ENCODE data around the gene HRCT1. TPM values are rescaled to one million over a fixed set of nuclear protein-coding genes. Genes with fewer than 3 reads are reported as not detected.

The HRCT1 gene
- total and polyA plus RNA-seq, 2 experiments from 2014 or later = not detected

DNA sequence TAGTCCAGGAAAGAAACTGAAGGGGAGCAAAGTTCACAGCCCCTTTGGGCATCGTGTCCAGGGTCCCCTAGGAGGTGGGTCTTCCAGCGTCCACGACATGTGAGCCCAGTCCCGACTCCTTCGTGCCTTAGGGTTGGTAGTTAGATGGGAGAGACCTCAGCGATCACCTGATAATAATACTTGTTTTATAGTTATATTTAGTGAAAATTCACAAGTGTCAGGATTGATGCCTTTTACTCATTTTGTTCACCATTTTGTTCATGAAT, 23.4 kb downstream of the HRCT1 start (continued):
- TF ChIP-seq, protein P1, sequence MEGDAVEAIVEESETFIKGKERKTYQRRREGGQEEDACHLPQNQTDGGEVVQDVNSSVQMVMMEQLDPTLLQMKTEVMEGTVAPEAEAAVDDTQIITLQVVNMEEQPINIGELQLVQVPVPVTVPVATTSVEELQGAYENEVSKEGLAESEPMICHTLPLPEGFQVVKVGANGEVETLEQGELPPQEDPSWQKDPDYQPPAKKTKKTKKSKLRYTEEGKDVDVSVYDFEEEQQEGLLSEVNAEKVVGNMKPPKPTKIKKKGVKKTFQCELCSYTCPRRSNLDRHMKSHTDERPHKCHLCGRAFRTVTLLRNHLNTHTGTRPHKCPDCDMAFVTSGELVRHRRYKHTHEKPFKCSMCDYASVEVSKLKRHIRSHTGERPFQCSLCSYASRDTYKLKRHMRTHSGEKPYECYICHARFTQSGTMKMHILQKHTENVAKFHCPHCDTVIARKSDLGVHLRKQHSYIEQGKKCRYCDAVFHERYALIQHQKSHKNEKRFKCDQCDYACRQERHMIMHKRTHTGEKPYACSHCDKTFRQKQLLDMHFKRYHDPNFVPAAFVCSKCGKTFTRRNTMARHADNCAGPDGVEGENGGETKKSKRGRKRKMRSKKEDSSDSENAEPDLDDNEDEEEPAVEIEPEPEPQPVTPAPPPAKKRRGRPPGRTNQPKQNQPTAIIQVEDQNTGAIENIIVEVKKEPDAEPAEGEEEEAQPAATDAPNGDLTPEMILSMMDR (conservative IDR thresholded peaks at IDR 0.05; ENCODE audit: low read depth in 2 of 2) = no peak
- TF ChIP-seq ZNF331 (CRISPR knock-in tag; IDR thresholded peaks at IDR 0.05; ENCODE audit: low read depth) = no peak

DNA sequence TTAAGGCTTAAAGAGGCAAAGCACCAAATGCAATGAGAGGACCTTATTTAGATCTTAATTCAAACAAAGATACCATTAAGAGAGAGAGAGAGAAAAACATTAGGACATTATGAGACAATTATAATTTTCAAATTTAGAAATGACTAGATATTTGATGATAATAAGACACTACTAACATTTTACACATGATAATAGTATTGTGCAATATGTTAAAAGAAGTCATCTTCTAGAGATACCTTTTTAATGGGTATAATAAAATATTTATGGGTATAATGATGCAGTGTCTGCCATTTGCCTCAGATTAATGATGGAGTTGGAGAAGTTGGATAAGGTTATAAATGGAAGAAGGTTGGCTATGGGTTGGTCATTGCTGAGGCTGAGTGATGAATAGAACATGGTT, 24.5 kb downstream of the HRCT1 start:
- Histone ChIP-seq H3K4me1 (ENCODE audit: insufficient read depth) (no peaks in the 10 kb centered on the region), H3K27ac (ENCODE audit: low read depth) (no peak overlapping the region), H2AFZ (no peak overlapping the region), H3K27me3 (ENCODE audit: insufficient read depth) (no peaks in the 10 kb centered on the region), H4K20me1 (replicated peaks; ENCODE audit: insufficient read depth) (no peaks in the 10 kb centered on the region), H3K9me2 (ENCODE audit: insufficient read depth) (no peaks in the 10 kb centered on the region), H3K4me3 (no peak overlapping the region), H3F3A (replicated peaks; ENCODE audit: low read depth) (no peaks in the 10 kb centered on the region), H3K4me2 (no peak overlapping the region), H3K79me2 (replicated peaks; ENCODE audit: insufficient read depth) (no peaks in the 10 kb centered on the region), H3K36me3 (ENCODE audit: insufficient read depth) (no peaks in the 10 kb centered on the region)
- H3K36me3 Mint-ChIP-seq (ENCODE audit: low read depth) = no peaks in the 10 kb centered on the region
- ATAC-seq (no peak), DNase-seq (ENCODE audit: low spot score) (no peak)
- peaks cover 4% of the 10 kb centered on the region for H3K27me3 Mint-ChIP-seq (ENCODE audit: insufficient read depth, low read depth, poor library complexity)
- no peak overlapping the region for H3K27ac Mint-ChIP-seq
- H3K4me3 Mint-ChIP-seq = no peak overlapping the region
- no peaks in the 10 kb centered on the region for H3K4me1 Mint-ChIP-seq
- no peaks in the 10 kb centered on the region; the same call in 2 of the 3 replicates for H3K9me3 Mint-ChIP-seq
- TF ChIP-seq CREB1 (CRISPR knock-in tag; IDR thresholded peaks at IDR 0.05; ENCODE audit: low read depth) = no peak
- no peak for TF ChIP-seq EZH2phosphoT487 (IDR thresholded peaks at IDR 0.05; ENCODE audit: unreplicated experiment)
- TF ChIP-seq NANOG (IDR thresholded peaks at IDR 0.05; ENCODE audit: borderline replicate concordance) = no peak
- no peak for TF ChIP-seq STAT1 (IDR thresholded peaks at IDR 0.05; ENCODE audit: unreplicated experiment)
- TF ChIP-seq, protein P2, sequence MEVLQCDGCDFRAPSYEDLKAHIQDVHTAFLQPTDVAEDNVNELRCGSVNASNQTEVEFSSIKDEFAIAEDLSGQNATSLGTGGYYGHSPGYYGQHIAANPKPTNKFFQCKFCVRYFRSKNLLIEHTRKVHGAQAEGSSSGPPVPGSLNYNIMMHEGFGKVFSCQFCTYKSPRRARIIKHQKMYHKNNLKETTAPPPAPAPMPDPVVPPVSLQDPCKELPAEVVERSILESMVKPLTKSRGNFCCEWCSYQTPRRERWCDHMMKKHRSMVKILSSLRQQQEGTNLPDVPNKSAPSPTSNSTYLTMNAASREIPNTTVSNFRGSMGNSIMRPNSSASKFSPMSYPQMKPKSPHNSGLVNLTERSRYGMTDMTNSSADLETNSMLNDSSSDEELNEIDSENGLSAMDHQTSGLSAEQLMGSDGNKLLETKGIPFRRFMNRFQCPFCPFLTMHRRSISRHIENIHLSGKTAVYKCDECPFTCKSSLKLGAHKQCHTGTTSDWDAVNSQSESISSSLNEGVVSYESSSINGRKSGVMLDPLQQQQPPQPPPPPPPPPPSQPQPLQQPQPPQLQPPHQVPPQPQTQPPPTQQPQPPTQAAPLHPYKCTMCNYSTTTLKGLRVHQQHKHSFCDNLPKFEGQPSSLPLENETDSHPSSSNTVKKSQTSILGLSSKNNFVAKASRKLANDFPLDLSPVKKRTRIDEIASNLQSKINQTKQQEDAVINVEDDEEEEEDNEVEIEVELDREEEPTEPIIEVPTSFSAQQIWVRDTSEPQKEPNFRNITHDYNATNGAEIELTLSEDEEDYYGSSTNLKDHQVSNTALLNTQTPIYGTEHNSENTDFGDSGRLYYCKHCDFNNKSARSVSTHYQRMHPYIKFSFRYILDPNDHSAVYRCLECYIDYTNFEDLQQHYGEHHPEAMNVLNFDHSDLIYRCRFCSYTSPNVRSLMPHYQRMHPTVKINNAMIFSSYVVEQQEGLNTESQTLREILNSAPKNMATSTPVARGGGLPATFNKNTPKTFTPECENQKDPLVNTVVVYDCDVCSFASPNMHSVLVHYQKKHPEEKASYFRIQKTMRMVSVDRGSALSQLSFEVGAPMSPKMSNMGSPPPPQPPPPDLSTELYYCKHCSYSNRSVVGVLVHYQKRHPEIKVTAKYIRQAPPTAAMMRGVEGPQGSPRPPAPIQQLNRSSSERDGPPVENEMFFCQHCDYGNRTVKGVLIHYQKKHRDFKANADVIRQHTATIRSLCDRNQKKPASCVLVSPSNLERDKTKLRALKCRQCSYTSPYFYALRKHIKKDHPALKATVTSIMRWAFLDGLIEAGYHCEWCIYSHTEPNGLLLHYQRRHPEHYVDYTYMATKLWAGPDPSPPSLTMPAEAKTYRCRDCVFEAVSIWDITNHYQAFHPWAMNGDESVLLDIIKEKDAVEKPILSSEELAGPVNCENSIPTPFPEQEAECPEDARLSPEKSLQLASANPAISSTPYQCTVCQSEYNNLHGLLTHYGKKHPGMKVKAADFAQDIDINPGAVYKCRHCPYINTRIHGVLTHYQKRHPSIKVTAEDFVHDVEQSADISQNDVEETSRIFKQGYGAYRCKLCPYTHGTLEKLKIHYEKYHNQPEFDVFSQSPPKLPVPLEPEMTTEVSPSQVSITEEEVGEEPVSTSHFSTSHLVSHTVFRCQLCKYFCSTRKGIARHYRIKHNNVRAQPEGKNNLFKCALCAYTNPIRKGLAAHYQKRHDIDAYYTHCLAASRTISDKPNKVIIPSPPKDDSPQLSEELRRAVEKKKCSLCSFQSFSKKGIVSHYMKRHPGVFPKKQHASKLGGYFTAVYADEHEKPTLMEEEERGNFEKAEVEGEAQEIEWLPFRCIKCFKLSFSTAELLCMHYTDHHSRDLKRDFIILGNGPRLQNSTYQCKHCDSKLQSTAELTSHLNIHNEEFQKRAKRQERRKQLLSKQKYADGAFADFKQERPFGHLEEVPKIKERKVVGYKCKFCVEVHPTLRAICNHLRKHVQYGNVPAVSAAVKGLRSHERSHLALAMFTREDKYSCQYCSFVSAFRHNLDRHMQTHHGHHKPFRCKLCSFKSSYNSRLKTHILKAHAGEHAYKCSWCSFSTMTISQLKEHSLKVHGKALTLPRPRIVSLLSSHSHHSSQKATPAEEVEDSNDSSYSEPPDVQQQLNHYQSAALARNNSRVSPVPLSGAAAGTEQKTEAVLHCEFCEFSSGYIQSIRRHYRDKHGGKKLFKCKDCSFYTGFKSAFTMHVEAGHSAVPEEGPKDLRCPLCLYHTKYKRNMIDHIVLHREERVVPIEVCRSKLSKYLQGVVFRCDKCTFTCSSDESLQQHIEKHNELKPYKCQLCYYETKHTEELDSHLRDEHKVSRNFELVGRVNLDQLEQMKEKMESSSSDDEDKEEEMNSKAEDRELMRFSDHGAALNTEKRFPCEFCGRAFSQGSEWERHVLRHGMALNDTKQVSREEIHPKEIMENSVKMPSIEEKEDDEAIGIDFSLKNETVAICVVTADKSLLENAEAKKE (CRISPR knock-in tag; IDR thresholded peaks at IDR 0.05) = no peak
- TF ChIP-seq, protein P3, sequence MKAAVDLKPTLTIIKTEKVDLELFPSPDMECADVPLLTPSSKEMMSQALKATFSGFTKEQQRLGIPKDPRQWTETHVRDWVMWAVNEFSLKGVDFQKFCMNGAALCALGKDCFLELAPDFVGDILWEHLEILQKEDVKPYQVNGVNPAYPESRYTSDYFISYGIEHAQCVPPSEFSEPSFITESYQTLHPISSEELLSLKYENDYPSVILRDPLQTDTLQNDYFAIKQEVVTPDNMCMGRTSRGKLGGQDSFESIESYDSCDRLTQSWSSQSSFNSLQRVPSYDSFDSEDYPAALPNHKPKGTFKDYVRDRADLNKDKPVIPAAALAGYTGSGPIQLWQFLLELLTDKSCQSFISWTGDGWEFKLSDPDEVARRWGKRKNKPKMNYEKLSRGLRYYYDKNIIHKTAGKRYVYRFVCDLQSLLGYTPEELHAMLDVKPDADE (IDR thresholded peaks at IDR 0.05) = no peak
- TF ChIP-seq, protein P1 (conservative IDR thresholded peaks at IDR 0.05; ENCODE audit: low read depth in 2 of 2) = no peak
- no peak for TF ChIP-seq ZNF114 (CRISPR knock-in tag; IDR thresholded peaks at IDR 0.05)
- TF ChIP-seq, protein P4, sequence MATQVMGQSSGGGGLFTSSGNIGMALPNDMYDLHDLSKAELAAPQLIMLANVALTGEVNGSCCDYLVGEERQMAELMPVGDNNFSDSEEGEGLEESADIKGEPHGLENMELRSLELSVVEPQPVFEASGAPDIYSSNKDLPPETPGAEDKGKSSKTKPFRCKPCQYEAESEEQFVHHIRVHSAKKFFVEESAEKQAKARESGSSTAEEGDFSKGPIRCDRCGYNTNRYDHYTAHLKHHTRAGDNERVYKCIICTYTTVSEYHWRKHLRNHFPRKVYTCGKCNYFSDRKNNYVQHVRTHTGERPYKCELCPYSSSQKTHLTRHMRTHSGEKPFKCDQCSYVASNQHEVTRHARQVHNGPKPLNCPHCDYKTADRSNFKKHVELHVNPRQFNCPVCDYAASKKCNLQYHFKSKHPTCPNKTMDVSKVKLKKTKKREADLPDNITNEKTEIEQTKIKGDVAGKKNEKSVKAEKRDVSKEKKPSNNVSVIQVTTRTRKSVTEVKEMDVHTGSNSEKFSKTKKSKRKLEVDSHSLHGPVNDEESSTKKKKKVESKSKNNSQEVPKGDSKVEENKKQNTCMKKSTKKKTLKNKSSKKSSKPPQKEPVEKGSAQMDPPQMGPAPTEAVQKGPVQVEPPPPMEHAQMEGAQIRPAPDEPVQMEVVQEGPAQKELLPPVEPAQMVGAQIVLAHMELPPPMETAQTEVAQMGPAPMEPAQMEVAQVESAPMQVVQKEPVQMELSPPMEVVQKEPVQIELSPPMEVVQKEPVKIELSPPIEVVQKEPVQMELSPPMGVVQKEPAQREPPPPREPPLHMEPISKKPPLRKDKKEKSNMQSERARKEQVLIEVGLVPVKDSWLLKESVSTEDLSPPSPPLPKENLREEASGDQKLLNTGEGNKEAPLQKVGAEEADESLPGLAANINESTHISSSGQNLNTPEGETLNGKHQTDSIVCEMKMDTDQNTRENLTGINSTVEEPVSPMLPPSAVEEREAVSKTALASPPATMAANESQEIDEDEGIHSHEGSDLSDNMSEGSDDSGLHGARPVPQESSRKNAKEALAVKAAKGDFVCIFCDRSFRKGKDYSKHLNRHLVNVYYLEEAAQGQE (IDR thresholded peaks at IDR 0.05; ENCODE audit: unreplicated experiment) = no peak
- TF ChIP-seq POLR2AphosphoS5 (IDR thresholded peaks at IDR 0.05; ENCODE audit: low read depth) = no peak
- TF ChIP-seq ZNF331 (CRISPR knock-in tag; IDR thresholded peaks at IDR 0.05; ENCODE audit: low read depth) = no peak
